Brain microvascular endothelial cell (primary cell): ENCODE data around the gene CALN1.

Source experiments
- DNase-seq: peaks from one replicate; pipeline ENCODE4 v3.0.0-alpha.2; 2020
- H3K27ac ChIP-seq: fragments of 250-450 bp; sonication (Bioruptor Pico); 2 replicates; pipeline ENCODE4 v1.5.1; 2020; ENCODE audit warnings: mild to moderate bottlenecking, moderate library complexity
- H3K27me3 ChIP-seq: fragments of 250-450 bp; sonication (Bioruptor Pico); replicated peaks from 2 replicates; pipeline ENCODE4 v1.5.1; 2020; ENCODE audit warnings: mild to moderate bottlenecking
- H3K36me3 ChIP-seq: fragments of 250-450 bp; sonication (Bioruptor Pico); replicated peaks from 2 replicates; pipeline ENCODE4 v1.5.1; 2020; ENCODE audit warnings: mild to moderate bottlenecking
- H3K4me3 ChIP-seq: 2 replicates; pipeline ENCODE4 v1.5.1; 2011; ENCODE audit warnings: low read depth, mild to moderate bottlenecking, control low read depth, low read length, moderate library complexity
- CTCF ChIP-seq: IDR thresholded peaks from 2 replicates; pipeline ENCODE4 v1.5.1; 2011; ENCODE audit warnings: low read depth, mild to moderate bottlenecking, moderate library complexity, low read length, control low read depth, inconsistent platforms; ENCODE audit errors: missing control alignments
- in situ Hi-C: cut with HindIII; loops from 2 replicates; pipeline ENCODE4 v1.10.0; 2017; ENCODE audit warnings: low sequenced_read_pairs, low pct_ligation_motif_present

Gene CALN1

DNA sequence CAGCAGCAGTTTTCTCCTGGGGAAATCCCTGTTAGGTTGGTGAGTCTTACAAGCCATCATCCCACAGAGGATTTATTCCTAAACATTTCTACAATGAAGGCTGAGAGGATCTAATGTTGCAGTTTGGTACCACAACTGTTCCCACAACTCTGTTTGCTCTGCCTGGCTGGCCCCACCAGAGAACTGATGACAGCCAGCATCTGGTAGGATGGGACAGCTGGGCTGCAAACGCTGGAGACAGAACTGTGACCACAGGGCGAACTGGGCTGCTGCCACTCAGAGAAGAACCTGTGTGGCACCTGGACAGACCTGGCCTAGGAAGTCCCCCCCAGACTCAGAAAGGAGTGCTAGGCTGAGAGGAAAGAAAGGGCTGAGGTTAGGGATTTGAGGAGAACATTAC lies 94.8 kb downstream of the CALN1 start:
- TF ChIP-seq CTCF, result no peak
- Histone ChIP-seq H3K4me3 (no peak overlapping the region), H3K36me3 (no peaks in the 10 kb centered on the region), H3K27ac (no peak overlapping the region), H3K27me3 (no peaks in the 10 kb centered on the region)
- no peak for DNase-seq
- in situ Hi-C loops, result no loop called here

- Histone ChIP-seq H3K4me3 (no peak overlapping the region), H3K27ac (no peak overlapping the region), H3K36me3 (no peaks in the 10 kb centered on the region), H3K27me3 (no peaks in the 10 kb centered on the region)
- in situ Hi-C loops, result no loop called here
- no peak for DNase-seq
- TF ChIP-seq CTCF, result no peak
These were observed 96.0 kb downstream of the CALN1 start for GRCh38 chr7:72316148-72316547.

GRCh38 chr7:72313906-72314305 lies 98.2 kb downstream of the CALN1 start:
- Histone ChIP-seq H3K36me3 (no peaks in the 10 kb centered on the region), H3K4me3 (no peak overlapping the region), H3K27me3 (no peaks in the 10 kb centered on the region), H3K27ac (no peak overlapping the region)
- TF ChIP-seq CTCF, result no peak
- DNase-seq, result no peak
- in situ Hi-C loops, result no loop called here

DNA sequence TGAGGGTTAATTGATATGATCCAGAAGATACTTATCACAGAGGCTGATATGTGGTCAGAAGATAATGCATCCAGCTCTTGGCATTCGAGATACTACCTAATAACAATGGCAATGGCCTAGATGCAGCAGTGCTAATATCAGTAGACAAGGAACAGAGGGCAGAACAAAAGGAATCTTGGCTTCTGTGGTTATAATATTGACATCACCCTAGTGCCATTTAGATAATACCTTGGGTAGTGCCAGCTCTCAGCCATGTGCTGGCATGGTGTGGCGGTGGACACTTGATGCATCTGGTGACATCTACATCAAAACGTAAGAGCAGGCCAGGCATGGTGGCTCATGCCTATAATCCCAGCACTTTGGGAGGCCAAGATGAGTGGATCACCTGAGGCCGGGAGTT lies 101.8 kb downstream of the CALN1 start:
- Histone ChIP-seq H3K4me3 (no peak overlapping the region), H3K27ac (no peak overlapping the region), H3K36me3 (no peaks in the 10 kb centered on the region), H3K27me3 (no peaks in the 10 kb centered on the region)
- no peak for DNase-seq
- no peak for TF ChIP-seq CTCF
- in situ Hi-C loops, result no loop called here

GRCh38 chr7:72309476-72309875 lies 102.7 kb downstream of the CALN1 start:
- Histone ChIP-seq H3K36me3 (no peaks in the 10 kb centered on the region), H3K27me3 (no peaks in the 10 kb centered on the region), H3K4me3 (no peak overlapping the region), H3K27ac (no peak overlapping the region)
- in situ Hi-C loops, result no loop called here
- DNase-seq, result no peak
- TF ChIP-seq CTCF, result no peak

DNA sequence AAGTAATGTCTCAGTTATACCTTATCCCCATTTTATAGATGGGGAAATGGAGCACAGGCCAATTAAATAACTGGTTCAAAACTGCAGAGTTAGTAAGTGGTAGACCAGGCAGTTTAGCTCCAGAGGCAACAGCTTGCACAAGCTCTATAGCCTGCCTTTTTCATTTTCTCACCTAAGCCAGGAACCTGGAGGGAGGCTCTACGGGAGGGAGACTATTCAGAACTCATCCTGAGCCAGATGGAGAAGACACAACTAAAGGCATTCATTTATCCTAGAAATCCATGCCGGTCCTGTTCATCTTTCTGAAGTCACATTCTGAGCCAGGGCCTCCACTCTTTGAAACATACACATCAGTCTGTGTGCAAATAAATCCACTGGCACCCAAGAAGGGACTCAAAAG lies 103.2 kb downstream of the CALN1 start:
- in situ Hi-C loops, result no loop called here
- Histone ChIP-seq H3K27me3 (no peaks in the 10 kb centered on the region), H3K36me3 (no peaks in the 10 kb centered on the region), H3K4me3 (no peak overlapping the region), H3K27ac (no peak overlapping the region)
- no peak for TF ChIP-seq CTCF
- no peak for DNase-seq
